GM12875 (cell line): ENCODE results near the gene PELO.

ENCODE experiments used
- H3K4me3 ChIP-seq: one replicate; pipeline ENCODE4 v1.5.1; 2011; ENCODE audit warnings: low read depth, low read length, control low read depth
- CTCF ChIP-seq: IDR thresholded peaks from 2 replicates; pipeline ENCODE4 v1.5.1; 2011; ENCODE audit warnings: low read depth, mild to moderate bottlenecking, control low read depth, inconsistent platforms, low read length, moderate library complexity, borderline replicate concordance; ENCODE audit not compliant: insufficient read depth

The PELO gene

GRCh38 chr5:52791366-52791765 is 3.6 kb downstream of the PELO start:
- H3K4me3 ChIP-seq = no peak overlapping the region
- TF ChIP-seq CTCF = no peak

- no peak for TF ChIP-seq CTCF
- no peak overlapping the region for H3K4me3 ChIP-seq
Measured at GRCh38 chr5:52794519-52794918, 6.8 kb downstream of the PELO start.

- no peak overlapping the region for H3K4me3 ChIP-seq
- no peak for TF ChIP-seq CTCF
Measured at GRCh38 chr5:52796031-52796430, 8.3 kb downstream of the PELO start.

- H3K4me3 ChIP-seq = no peak overlapping the region
- TF ChIP-seq CTCF = no peak
Measured at GRCh38 chr5:52796516-52797103, 8.9 kb downstream of the PELO start.

GRCh38 chr5:52798938-52799337 is 11.2 kb downstream of the PELO start:
- TF ChIP-seq CTCF = no peak
- H3K4me3 ChIP-seq = peak overlapping the region; percentile 67

GRCh38 chr5:52799358-52799982 is 11.8 kb downstream of the PELO start:
- H3K4me3 ChIP-seq = peak overlapping the region; percentile 67
- TF ChIP-seq CTCF = no peak

- TF ChIP-seq CTCF = no peak
- peak overlapping the region; percentile 67 for H3K4me3 ChIP-seq
Measured at GRCh38 chr5:52799983-52800393, 12.3 kb downstream of the PELO start.
